ENCODE results near the gene LTA4H. TPM values are rescaled to one million over a fixed set of nuclear protein-coding genes. Genes with fewer than 3 reads are reported as not detected.
A peak's percentile ranks its signal among the peaks of the same experiment; 100 is the strongest.

Gene LTA4H
- polyA plus RNA-seq, 6 donors from 2014 or later, result 203 to 338 (median 258) TPM

GRCh38 chr12:96051756-96052485 lies 16.5 kb upstream of the LTA4H start:
- peak overlapping the region in 2 of 6 donors; percentile 1 for H3K27ac Mint-ChIP-seq
- H3K4me3 Mint-ChIP-seq, result no peak overlapping the region
- H3K27me3 Mint-ChIP-seq, result no peaks in the 10 kb centered on the region
- no peak for ATAC-seq (ENCODE audit: low read depth in 2 of 2)
- peaks cover 22 to 43% (median 34%) of the 10 kb centered on the region in 3 donors for H3K4me1 Mint-ChIP-seq
- peaks cover 0 to 4% of the 10 kb centered on the region in 2 donors for H3K36me3 Mint-ChIP-seq
- no peak for DNase-seq
- peaks cover 0 to 10% (median 2%) of the 10 kb centered on the region in 7 donors for H3K9me3 Mint-ChIP-seq

DNA sequence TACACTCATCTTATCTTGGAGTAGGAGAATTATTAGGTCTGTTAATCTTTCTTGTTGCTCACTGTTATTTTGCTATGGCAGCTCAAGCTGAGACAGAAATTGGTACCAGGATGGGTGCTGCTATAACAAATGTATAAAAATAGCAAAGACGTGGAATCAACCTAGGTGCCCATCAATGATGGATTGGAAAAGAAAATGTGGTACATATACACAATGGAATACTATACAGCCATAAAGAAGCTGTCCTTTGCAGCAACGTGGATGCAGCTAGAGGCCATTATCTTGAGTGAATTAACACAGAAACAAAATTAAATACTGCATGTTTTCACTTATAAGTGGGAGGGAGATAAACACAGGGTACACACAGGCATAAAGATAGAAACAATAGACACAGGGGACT lies 14.8 kb upstream of the LTA4H start:
- peaks cover 0 to 4% of the 10 kb centered on the region in 2 donors for H3K36me3 Mint-ChIP-seq
- H3K27me3 Mint-ChIP-seq, result no peaks in the 10 kb centered on the region
- no peak overlapping the region for H3K4me3 Mint-ChIP-seq
- peak overlapping the region in 2 of 6 donors; percentile 6 to 40 for H3K27ac Mint-ChIP-seq
- H3K4me1 Mint-ChIP-seq, result peaks cover 34 to 61% (median 51%) of the 10 kb centered on the region in 3 donors
- DNase-seq (no peak), ATAC-seq (ENCODE audit: low read depth in 2 of 2) (no peak)
- H3K9me3 Mint-ChIP-seq, result no peaks in the 10 kb centered on the region

- DNase-seq (no peak), ATAC-seq (ENCODE audit: low read depth in 2 of 2) (no peak)
- no peaks in the 10 kb centered on the region for H3K27me3 Mint-ChIP-seq
- H3K27ac Mint-ChIP-seq, result peak overlapping the region in 4 of 6 donors; percentile 12 to 55 (median 41)
- H3K4me1 Mint-ChIP-seq, result peaks cover 44 to 69% (median 60%) of the 10 kb centered on the region in 3 donors
- peak overlapping the region in 1 of 8 donors; percentile 38 for H3K4me3 Mint-ChIP-seq
- peaks cover 0 to 4% of the 10 kb centered on the region in 2 donors for H3K36me3 Mint-ChIP-seq
- H3K9me3 Mint-ChIP-seq, result no peaks in the 10 kb centered on the region
These were observed 13.7 kb upstream of the LTA4H start for GRCh38 chr12:96049101-96049500.

DNA sequence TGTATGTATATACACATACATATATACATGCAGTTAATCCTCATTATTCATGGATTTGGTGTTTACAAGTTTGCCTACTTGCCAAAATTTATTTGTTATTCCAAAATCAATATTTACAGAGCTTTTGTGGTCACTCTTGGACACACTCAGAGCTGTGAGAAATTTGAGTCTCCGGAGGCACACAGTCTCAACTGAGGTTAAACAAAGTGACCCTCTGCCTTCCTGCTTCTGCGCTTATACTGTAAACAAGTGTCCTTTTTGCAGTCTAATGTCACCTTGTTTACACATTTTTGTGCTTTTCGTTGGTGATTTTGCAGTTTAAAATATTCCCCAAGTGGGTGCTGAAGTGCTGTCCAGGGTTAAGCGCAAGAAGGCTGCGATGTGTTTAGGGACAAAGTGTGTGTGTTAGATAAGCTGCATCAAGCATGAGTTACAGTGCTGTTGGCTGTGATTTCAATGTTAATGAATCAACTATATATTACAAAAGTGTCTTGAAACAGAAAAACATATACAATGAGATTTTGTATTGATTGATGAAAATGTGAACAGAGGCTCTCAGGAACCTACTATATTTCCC lies 13.1 kb upstream of the LTA4H start:
- ATAC-seq (ENCODE audit: low read depth in 2 of 2), result no peak
- peak overlapping the region in 5 of 8 donors; percentile 52 to 82 (median 69) for H3K4me3 Mint-ChIP-seq
- H3K36me3 Mint-ChIP-seq, result peaks cover 0 to 4% of the 10 kb centered on the region in 2 donors
- no peaks in the 10 kb centered on the region for H3K27me3 Mint-ChIP-seq
- no peaks in the 10 kb centered on the region for H3K9me3 Mint-ChIP-seq
- no peak for DNase-seq
- peaks cover 50 to 69% (median 61%) of the 10 kb centered on the region in 3 donors for H3K4me1 Mint-ChIP-seq
- peak overlapping the region in 4 of 6 donors; percentile 6 to 97 (median 80) for H3K27ac Mint-ChIP-seq

GRCh38 chr12:96047229-96048211 lies 12.1 kb upstream of the LTA4H start:
- peaks cover 50 to 74% (median 70%) of the 10 kb centered on the region in 3 donors for H3K4me1 Mint-ChIP-seq

DNA sequence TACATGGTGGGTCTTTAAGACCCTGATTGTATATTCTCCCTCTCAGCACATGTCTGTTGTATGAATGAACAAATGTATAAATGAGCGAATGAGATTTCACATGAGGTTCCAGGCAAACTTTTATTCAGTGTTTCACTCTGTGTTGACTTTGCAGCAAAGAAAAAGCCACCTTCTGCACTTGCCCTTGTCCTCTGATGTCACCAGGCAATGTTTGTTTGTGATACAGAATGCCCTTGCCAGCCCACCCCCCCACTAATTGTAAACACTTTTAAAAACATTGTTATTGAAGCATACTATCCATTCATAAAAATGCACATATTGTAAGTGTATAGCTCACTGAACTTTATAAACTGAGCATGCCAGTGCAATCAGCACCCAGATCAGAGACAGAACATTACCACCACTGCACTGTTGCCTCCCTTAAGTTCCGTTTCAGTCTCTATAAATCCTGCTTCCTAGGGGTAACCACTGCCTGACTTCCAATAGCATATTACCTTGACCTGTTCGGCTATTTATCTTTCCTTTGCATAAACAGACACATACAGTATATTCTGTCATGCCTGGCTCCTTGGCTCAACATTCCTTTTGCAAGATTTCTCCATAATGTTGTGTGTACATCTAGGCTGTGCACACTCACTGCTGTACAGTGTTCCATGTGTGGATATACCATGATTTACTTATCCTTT lies 11.3 kb upstream of the LTA4H start:
- Mint-ChIP-seq H3K27me3 (no peaks in the 10 kb centered on the region), H3K4me3 (peak overlapping the region in 5 of 8 donors; percentile 21 to 90 (median 66)), H3K27ac (peak overlapping the region; percentile 72 to 97 (median 91)), H3K9me3 (no peaks in the 10 kb centered on the region), H3K36me3 (peaks cover 0 to 4% of the 10 kb centered on the region in 2 donors), H3K4me1 (peaks cover 50 to 78% (median 72%) of the 10 kb centered on the region in 3 donors)
- DNase-seq, result no peak
- no peak for ATAC-seq (ENCODE audit: low read depth in 2 of 2)

More at GRCh38 chr12:96047229-96048211, 12.1 kb upstream of the LTA4H start:
- H3K27me3 Mint-ChIP-seq, result no peaks in the 10 kb centered on the region
- H3K36me3 Mint-ChIP-seq, result peaks cover 0 to 4% of the 10 kb centered on the region in 2 donors
- peak overlapping the region; percentile 56 to 97 (median 84) for H3K27ac Mint-ChIP-seq
- H3K9me3 Mint-ChIP-seq, result no peaks in the 10 kb centered on the region
- peak; percentile 12 to 37 for ATAC-seq (ENCODE audit: low read depth in 2 of 2)
- DNase-seq, result no peak
- H3K4me3 Mint-ChIP-seq, result peak overlapping the region; percentile 4 to 82 (median 68)

DNA sequence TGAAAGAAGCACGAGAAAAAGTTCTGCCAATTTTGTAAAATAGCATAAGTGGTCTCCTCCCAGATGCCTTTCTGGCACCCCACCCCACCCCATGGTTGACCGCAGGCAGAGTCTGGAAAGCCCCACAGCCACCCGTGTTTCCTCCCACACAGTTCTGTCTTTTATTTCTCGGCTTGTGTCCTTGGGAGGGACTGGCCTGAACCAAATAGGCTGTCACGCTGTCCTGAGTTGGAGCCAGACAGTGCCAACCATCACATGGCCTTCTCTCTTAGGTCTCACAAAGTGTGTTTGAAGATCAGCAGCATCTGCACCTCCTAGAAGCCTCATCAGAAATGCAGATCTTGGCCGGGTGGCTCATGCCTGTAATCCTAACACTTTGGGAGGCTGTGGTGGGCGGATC lies 10.2 kb upstream of the LTA4H start:
- Mint-ChIP-seq H3K4me3 (peak overlapping the region; percentile 19 to 90 (median 76)), H3K27me3 (no peaks in the 10 kb centered on the region), H3K9me3 (no peaks in the 10 kb centered on the region), H3K36me3 (peaks cover 0 to 4% of the 10 kb centered on the region in 2 donors), H3K4me1 (peaks cover 50 to 83% (median 72%) of the 10 kb centered on the region in 3 donors), H3K27ac (peak overlapping the region; percentile 87 to 97 (median 92))
- DNase-seq (peak; percentile 71), ATAC-seq (ENCODE audit: low read depth in 2 of 2) (peak; percentile 81 to 86)

- Mint-ChIP-seq H3K4me3 (peak overlapping the region in 7 of 8 donors; percentile 52 to 90 (median 79)), H3K36me3 (peaks cover 0 to under 1% of the 10 kb centered on the region in 2 donors), H3K27me3 (no peaks in the 10 kb centered on the region), H3K9me3 (no peaks in the 10 kb centered on the region), H3K4me1 (peaks cover 50 to 84% (median 74%) of the 10 kb centered on the region in 3 donors), H3K27ac (peak overlapping the region; percentile 87 to 95 (median 92))
- DNase-seq (no peak), ATAC-seq (ENCODE audit: low read depth in 2 of 2) (no peak)
These were observed 9.5 kb upstream of the LTA4H start for GRCh38 chr12:96044943-96045290.

DNA sequence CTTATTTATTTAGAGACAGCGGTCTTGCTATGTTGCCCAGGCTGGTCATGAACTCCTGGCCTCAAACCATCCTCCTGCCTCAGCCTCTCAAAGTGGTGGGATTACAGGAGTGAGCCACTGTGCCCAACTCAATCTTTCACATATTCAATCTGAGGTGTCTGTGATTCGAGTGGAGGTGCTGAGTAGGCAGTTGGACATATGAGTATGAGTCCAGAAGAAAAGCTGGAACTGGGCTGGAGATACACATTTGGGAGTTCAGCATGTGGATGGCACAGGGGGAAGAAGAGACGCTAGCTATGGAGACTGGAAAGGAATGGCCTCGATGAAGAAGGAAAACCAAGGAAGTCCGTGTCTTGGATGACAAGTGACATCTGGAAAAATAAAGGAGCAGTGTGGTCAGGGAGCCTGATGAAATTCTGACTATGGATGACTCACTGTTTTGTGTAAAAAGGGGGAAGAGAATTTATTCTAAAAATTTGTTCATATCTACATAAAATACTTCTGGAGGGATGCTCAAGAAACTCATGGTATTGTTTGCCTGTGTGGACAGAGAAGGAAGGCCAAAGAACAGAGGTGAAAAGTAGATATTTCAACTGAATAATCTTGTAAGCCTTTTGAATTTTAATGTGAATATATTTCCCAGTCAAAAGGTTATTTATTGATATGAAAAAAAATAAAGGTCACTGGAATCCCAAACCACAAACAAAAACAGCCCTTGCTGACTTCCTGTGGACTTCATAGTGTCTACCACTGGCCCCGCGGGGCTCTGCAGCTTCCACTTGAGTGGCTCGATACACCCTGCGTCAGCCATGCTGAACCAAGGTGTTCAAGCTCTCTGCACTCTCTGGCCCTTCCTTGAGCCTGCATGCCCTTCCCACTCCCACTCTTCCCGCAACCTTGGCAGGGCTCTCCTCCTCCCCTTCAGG lies 8.9 kb upstream of the LTA4H start:
- peak overlapping the region; percentile 48 to 90 (median 76) for H3K4me3 Mint-ChIP-seq
- H3K9me3 Mint-ChIP-seq, result no peaks in the 10 kb centered on the region
- no peaks in the 10 kb centered on the region for H3K36me3 Mint-ChIP-seq
- DNase-seq, result no peak
- H3K4me1 Mint-ChIP-seq, result peaks cover 47 to 82% (median 72%) of the 10 kb centered on the region in 3 donors
- H3K27me3 Mint-ChIP-seq, result no peaks in the 10 kb centered on the region
- ATAC-seq (ENCODE audit: low read depth in 2 of 2), result peak; percentile 32 to 40
- peak overlapping the region; percentile 87 to 95 (median 92) for H3K27ac Mint-ChIP-seq

DNA sequence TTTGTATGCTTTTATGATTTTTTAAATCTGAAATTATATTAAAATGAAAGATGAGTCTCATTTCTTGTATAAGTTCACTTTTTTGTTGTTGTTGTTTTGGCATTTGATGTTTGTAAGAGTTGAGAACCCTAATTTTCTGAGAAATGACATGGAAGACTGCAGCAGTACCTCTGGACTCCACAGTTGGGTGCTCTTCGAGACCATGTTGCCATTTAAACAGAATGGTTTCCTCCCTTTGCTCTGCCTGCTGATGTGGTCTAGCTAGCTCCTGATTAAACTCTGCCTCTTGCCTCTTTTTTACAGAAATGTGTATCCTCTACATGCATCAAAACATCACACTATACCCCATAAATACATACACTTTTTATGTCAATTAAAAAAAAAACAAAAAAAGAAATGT lies 5.8 kb upstream of the LTA4H start:
- H3K27me3 Mint-ChIP-seq, result no peaks in the 10 kb centered on the region
- H3K36me3 Mint-ChIP-seq, result no peaks in the 10 kb centered on the region
- ATAC-seq (ENCODE audit: low read depth in 2 of 2) (no peak), DNase-seq (no peak)
- H3K4me3 Mint-ChIP-seq, result no peak overlapping the region
- peaks cover 21 to 51% (median 42%) of the 10 kb centered on the region in 3 donors for H3K4me1 Mint-ChIP-seq
- peak overlapping the region in 1 of 6 donors; percentile 44 for H3K27ac Mint-ChIP-seq
- H3K9me3 Mint-ChIP-seq, result no peaks in the 10 kb centered on the region

DNA sequence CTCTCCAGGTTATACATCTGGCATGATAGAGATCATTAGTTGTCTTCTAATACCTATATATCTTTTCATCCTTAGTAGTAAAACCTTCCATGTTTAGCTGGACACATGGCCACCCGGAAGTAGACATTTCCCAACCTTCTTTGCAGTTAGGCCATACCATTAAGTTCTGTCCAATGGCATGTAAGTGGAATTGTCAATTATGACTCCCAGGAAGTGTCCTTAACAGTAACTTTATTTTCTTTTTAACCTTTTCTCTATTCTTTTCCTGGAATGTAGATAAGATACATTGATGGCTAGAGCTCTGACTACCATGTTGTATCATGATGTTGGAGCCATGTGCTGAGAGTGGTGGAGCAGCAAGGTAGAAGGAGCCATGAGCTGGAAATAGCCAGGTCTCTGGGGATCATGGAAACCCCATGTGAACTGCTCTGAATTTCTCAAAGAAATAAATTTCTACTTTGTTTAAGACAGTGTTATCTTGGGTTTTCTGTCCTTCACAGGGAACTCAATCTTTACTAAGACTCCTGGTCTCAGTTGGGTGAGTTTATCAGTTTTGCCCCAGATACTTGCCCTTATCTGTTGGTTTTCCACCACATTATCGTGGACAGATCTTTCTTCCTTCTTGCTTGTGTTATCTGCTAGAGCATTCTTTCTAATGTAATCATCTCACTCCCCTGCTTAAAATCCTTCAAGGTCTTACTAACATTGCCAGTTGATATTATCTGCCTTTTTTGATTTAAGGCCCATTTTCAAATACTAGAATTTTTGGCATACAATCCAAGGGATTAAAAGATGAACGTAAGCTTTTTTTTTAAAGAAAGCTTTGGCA lies 5.1 kb upstream of the LTA4H start:
- Mint-ChIP-seq H3K4me3 (no peak overlapping the region), H3K4me1 (peaks cover 18 to 44% (median 36%) of the 10 kb centered on the region in 3 donors), H3K27ac (peak overlapping the region in 1 of 6 donors; percentile 44)

More for the DNA sequence above, 5.1 kb upstream of the LTA4H start:
- H3K9me3 Mint-ChIP-seq, result no peaks in the 10 kb centered on the region
- DNase-seq (no peak), ATAC-seq (ENCODE audit: low read depth in 2 of 2) (no peak)
- H3K27me3 Mint-ChIP-seq, result no peaks in the 10 kb centered on the region
- H3K36me3 Mint-ChIP-seq, result no peaks in the 10 kb centered on the region

Data from naive B cell (primary cell).